ENCODE measurements around the gene MYL4. TPM values are rescaled to one million over a fixed set of nuclear protein-coding genes. Genes with fewer than 3 reads are reported as not detected.
"Not testable (repeated sequence)": the region's sequence is repeated elsewhere in the genome, so short reads cannot be mapped to it uniquely, and the experiment has no call there.

MYL4 gene
- total RNA-seq, 1 donor from 2014 or later, result 0.15 TPM

GRCh38 chr17:47243737-47244598 is 34.8 kb downstream of the MYL4 start:
- no peak for DNase-seq (ENCODE audit: low read depth)

DNA sequence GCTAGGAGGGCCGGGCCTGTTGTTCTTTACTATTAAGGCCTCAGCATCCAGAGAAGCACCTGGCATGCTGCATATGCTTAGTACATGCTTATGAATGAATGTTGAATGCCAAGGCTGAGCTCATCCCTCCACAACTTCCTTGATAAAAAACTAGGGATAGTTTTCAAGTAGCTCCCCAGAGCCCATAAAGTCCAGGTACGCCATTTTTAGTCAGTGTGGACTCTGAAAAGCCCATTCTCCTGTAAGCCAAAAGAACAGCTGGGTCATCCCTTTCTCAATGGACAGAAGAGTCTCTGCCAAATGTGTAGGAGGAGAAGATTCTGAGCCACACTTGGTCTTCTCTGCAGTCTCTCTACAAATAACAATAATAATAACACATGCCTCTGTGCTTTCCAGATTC is 35.5 kb downstream of the MYL4 start:
- no peak for DNase-seq (ENCODE audit: low read depth)

DNA sequence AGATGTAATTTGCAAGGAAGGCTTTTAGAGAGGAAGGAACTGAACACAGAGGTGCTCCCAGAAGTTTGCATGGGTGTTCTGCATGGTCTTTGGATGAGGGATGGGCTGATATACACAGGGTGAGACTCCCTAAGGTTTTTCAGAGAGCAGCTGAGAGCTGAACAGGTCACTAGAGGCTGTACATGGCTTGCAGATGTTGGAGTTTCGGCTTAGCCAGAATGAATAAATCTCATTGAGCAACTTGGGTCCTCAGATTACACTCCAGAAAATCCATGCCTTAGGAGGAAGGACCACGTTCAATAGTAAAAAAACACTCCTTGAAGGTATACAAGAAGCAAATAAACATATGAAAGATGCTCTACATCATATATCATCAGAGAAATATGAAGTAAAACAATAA is 37.0 kb downstream of the MYL4 start:
- no peak for DNase-seq (ENCODE audit: low read depth)

DNA sequence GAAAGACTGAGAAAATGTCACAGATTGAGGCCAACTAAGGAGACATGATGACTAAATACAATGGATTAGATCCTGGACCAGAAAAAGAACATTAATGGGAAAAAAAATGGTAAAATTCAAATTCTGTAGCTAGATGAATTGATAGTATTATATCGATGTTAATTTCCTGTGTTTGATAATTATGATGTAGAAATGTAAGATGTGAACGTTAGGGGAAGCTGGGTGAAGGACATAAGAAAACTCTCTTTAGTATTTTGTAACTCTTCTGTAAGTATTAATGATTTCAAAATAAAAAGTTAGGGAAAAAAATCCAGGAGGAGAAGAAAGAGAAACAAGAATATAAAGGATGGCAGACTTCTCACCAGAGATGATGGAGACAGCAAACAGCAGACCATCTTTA is 41.7 kb downstream of the MYL4 start:
- DNase-seq (ENCODE audit: low read depth), result no peak

GRCh38 chr17:47251421-47251940 is 42.3 kb downstream of the MYL4 start:
- DNase-seq (ENCODE audit: low read depth), result no peak

- no peak for DNase-seq (ENCODE audit: low read depth)
These were observed 43.1 kb downstream of the MYL4 start for GRCh38 chr17:47252209-47252608.

DNA sequence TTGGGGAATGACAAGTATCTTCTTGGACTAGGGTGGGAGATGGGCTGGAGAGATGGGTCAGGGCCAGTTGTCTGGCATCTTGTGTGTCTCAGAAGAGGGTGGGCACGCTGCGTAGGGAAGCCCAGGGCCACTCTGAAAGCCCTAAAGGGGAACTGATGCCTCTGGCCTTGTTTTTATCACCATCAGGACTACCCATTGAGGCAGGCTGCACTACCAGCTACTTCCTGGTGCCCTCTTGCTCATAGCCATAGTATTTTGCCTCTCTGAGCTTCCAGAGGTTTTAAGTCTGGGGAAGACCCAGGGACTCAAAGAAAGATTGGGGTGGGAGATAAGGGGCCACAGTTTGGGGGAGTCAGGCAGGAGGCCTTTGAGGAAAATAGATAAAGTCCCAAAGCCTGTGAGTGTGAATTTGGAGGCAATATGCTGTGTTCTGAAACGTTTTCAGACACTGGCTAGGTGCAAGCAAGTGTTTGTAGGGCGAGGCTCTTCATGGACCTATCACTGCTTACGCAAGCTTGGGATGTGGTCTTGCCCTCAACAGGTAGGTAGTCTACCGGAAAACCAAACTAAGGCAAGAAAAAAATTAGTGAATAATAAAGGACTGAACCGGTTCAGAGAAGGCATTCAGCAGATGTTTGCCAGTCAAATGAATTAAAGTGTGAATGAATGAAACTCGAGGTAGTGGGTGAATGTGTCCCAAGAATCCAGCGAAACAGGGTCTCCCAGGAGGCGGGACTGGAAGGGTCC is 43.8 kb downstream of the MYL4 start:
- no peak for DNase-seq (ENCODE audit: low read depth)

DNA sequence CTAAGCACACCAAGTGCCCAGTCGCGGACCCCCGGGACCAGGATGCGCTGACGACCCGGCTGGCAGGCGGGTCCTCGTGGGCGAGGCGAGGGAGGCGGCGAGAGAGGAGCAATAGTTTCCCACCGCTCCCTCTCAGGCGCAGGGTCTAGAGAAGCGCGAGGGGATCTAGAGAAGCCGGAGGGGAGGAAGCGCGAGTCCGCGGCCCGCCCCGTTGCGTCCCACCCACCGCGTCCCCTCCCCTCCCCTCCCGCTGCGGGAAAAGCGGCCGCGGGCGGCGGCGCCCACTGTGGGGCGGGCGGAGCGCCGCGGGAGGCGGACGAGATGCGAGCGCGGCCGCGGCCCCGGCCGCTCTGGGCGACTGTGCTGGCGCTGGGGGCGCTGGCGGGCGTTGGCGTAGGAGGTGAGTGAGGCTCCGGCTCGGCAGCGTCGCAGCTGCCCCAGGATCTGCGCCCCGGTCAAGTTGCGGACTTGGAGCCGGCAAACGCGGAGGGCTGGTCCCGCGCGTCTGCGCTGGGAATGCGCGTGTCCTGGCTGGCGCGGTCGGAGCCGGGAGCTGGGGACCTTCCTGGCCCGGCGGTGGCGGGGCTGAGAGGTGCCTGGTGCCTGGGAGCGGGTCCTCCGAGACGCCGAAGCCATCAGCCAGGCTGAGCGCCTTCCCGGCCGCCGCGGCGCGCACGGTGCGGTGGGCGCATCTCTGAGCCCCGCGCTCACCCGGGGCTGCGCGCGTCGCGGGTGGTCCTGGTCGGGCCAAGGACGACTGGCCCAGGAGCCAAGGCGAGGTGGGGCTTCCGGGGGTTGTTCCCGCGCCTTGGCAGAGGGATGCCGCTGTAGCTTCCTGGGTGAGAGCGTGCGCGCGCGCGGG is 44.6 kb downstream of the MYL4 start, which contains the start of gene ITGB3:
Gene ITGB3, plus strand, starts transcription at position 287 of the 862 bp plus-strand sequence. Its CDS starts 35 bp downstream, at position 322.
- DNase-seq (ENCODE audit: low read depth), result no peak

DNA sequence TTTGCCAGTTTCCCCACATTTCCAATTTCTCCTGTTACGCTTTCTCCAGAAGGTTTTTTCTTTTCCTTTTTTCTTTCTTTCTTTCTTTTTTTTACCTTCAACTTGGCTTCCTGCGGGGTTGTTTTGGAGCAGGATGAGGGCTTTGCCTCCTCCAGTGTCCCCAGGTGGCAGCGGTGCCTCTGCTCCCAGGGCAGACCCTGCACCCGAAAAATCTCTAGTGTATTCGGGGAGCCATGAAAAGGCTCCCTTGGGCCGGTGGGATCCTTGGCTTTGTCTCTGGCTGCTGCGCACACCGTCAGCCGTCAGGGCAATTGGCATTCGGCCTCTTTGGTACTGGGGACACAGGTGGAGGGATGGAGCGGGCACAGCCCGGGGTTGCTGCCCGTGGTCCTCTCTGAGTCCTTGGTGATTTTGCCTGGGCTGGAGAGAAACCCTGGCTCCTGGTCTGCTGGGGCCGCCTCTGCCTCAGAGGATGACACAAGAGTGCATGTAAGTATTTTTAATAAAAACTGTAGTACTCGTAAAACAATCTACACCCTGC is 45.3 kb downstream of the MYL4 start:
- DNase-seq (ENCODE audit: low read depth), result no peak

GRCh38 chr17:47257651-47258339 is 48.6 kb downstream of the MYL4 start:
- peak; percentile 96 for DNase-seq (ENCODE audit: low read depth)

DNA sequence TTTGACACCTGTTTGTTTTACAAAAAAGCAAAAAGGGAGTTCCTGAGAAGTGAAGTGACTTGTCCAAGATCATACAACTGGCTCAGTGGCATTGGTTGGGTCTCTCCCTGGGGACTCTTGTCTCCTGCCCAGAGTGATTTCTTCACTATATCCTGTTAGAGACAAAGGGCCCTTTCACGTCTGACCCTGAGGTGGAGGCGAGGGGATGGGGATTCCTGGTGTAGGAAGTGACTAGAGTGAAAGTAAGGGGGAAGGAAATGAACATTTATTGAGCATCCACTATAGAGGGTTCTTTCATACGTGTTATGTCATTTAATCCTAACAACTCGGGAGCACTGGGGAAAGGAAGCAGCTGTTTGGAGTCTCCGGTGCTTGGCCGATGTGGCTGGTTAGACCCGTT is 53.4 kb downstream of the MYL4 start:
- DNase-seq (ENCODE audit: low read depth), result no peak

DNA sequence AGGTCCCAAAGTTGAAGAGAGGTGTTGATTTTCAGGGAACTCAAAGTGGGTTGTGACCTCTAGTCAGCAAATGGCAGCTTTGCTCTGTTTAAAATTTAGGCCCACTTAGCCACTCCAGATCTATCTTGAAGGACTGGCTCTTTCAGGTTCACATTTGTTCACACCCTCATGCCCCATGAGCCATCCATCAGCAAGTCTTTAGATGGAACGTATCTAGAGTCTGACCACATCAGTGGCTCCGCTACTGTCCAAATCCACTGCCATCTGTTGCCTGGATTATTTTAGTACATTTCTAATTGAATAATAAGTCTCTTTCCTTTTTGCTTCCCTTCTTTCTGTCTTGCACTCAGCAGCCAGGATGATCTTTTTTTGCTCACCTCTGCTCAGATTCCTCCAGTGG is 55.0 kb downstream of the MYL4 start:
- DNase-seq (ENCODE audit: low read depth), result no peak

- DNase-seq (ENCODE audit: low read depth), result peak; percentile 85
These were observed 56.9 kb downstream of the MYL4 start for GRCh38 chr17:47265983-47266541.

DNA sequence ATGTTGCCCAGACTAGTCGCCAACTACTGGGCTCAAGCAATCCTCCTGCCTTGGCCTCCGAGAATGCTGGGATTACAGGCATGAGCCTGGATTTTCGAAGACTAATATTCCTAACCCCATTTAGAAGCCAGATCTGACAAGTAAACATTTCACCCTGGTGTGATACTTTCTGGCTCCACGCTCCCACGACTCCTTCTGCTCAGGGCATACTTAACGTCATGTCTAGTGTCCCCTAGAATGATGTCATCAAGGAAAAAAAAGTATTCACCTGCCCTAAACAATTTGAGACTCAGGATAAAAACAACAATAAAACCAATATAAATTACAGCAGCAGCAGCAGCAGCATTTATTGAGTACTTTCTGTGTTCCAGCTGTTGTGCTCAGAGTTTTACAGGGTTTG is 57.6 kb downstream of the MYL4 start:
- peak; percentile 85 for DNase-seq (ENCODE audit: low read depth)

- peak; percentile 100 for DNase-seq (ENCODE audit: low read depth)
These were observed 58.2 kb downstream of the MYL4 start for GRCh38 chr17:47267354-47267828.

DNA sequence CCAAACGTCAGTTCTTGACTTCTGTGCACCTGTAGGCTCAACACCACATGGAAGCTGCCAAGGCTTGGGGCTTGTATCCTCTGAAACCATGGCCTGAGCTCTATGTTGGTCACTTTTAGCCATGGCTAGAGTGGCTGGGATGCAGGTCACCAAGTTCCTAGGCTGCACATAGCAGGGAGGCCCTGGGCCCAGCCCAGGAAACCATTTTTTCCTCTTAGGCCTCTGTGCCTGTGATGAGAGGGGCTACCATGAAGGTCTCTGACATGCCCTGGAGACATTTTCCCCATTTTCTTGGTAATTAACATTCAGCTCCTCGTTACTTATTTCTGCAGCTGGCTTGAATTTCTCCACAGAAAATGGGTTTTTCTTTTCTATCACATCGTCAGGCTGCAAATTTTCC is 59.8 kb downstream of the MYL4 start:
- DNase-seq (ENCODE audit: low read depth), result not testable (repeated sequence)

DNA sequence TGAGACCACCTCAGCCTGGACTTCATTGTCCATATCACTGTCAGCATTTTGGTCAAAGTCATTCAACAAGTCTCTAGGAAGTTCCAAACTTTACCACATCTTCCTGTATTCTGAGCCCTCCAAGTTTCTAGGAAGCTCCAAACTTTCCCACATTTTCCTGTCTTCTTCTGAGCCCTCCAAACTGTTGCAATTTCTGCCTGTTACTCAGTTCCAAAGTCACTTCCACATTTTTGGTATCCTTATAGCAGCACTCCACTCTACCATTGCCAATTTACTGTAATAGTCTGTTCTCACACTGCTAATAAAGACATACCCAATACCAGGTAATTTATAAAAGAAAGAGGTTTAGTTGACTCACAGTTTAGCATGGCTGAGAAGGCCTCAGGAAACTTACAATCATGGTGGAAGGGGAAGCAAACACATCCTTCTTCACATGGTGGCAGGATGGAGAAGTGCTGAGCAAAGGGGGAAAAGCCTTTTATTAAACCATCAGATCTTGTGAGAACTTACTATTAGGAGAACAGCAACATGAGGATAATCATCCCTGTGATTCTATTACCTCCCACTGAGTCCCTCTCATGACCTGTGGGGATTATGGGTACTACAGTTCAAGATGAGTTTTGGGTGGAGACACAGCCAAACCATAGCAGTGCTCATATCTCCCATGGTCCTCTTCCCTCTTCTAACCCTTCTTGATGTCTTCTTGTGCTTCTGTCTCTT is 60.6 kb downstream of the MYL4 start:
- not testable (repeated sequence) for DNase-seq (ENCODE audit: low read depth)

GRCh38 chr17:47270946-47271705 is 62.0 kb downstream of the MYL4 start:
- peak; percentile 92 for DNase-seq (ENCODE audit: low read depth)

DNA sequence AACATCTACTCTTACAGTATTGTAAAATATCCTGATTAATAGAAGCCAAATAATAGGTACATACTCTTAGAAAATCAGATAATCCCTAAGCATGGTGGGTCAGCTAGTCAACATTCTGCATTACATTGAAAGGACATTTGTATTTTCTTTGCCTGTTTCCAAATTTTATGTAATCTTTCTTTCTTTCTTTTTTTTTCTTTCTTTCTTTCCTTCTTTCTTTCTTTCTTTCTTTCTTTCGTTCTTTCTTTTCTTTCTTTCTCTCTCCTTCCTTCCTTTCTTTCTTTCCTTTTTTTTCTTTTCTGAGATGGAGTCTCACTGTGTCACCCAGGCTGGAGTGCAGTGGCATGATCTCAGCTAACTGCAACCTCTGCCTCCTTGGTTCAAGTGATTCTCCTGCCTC is 63.3 kb downstream of the MYL4 start:
- DNase-seq (ENCODE audit: low read depth), result no peak

All from renal cortical epithelial cell (primary cell).